HepG2 (cell line): ENCODE data around the gene ANKRD17. TPM values are rescaled to one million over a fixed set of nuclear protein-coding genes. Genes with fewer than 3 reads are reported as not detected.

Source experiments
- ATAC-seq: fragments of 200-7000 bp; cut with Tn5 transposase; 3 replicates; pipeline ENCODE4 v1.9.1; 2020; ENCODE audit warnings: mild to moderate bottlenecking, moderate library complexity
- BruUV-seq: library from RNA; stranded (reverse); fragments of 400-500 nt; replicated peaks from 2 replicates; lab custom pipeline; 2021; lab: Mats Ljungman, UMichigan
- CTCF ChIA-PET: fragments of 300-600 bp; formaldehyde crosslinking; extraction: SDS; loops from one replicate; lab custom pipeline; 2021; ENCODE audit warnings: low total read pairs, inconsistent platforms, low intra/inter-chr PET ratio; lab: Yijun Ruan, JAX
- POLR2A ChIA-PET: fragments of 350-600 bp; sonication (Branson Sonifier 250); formaldehyde crosslinking; loops from one replicate; lab custom pipeline; 2020; ENCODE audit warnings: antibody characterized with exemption, inconsistent platforms; lab: Yijun Ruan, JAX
- DNase-seq: peaks from one replicate; pipeline ENCODE4 v3.0.0-alpha.2; 2015; ENCODE audit warnings: low spot score
- FAIRE-seq: peaks from 3 replicates; lab custom pipeline; 2011; peaks lifted over from hg19 to GRCh38; lab: Jason Lieb, UNC
- H2AFZ ChIP-seq: one replicate; pipeline ENCODE4 v1.6.1; 2011; ENCODE audit warnings: low read length, inconsistent platforms
- H3K27ac ChIP-seq: fragments of 300-600 bp; 3 replicates; pipeline ENCODE4 v1.8.0; 2011; ENCODE audit warnings: mixed run types, mild to moderate bottlenecking, mixed read lengths, low read length, inconsistent platforms; ENCODE audit not compliant: insufficient read depth; ENCODE audit errors: extremely low read length
- H3K27me3 ChIP-seq, 2 experiments: fragments of 200-600 bp in 1 of 2; 2 replicates in 1 of 2; 3 replicates in 1 of 2; pipeline versions ENCODE4 v1.6.0 to v1.8.0; 2011; ENCODE audit warnings: low read length in 2 of 2, mild to moderate bottlenecking in 2 of 2, moderate library complexity in 2 of 2, inconsistent platforms in 1 of 2; ENCODE audit not compliant: insufficient read depth in 2 of 2, control insufficient read depth in 1 of 2
- H3K36me3 ChIP-seq, 2 experiments: fragments of 200-600 bp in 1 of 2; replicated peaks in 1 of 2; 2 replicates in 1 of 2; 3 replicates in 1 of 2; pipeline versions ENCODE4 v1.5.1 to v1.8.0; 2011; ENCODE audit warnings: low read length in 2 of 2, inconsistent platforms in 1 of 2; ENCODE audit not compliant: insufficient read depth in 2 of 2, control insufficient read depth in 1 of 2
- H3K4me1 ChIP-seq: 2 replicates; pipeline ENCODE4 v1.5.1; 2012; ENCODE audit warnings: low read length, inconsistent platforms; ENCODE audit not compliant: insufficient read depth
- H3K4me2 ChIP-seq: 2 replicates; pipeline ENCODE4 v1.6.0; 2011; ENCODE audit warnings: low read depth, low read length, inconsistent platforms
- H3K4me3 ChIP-seq, 3 experiments: fragments of 200-600 bp in 1 of 3; sonication (generic), shearing (Covaris generic) in 1 of 3; replicated peaks in 1 of 3; 2 replicates each; pipeline ENCODE4 v1.5.1; 2011 to 2016; ENCODE audit warnings: low read length in 3 of 3, inconsistent platforms in 2 of 3, low read depth in 2 of 3, mild to moderate bottlenecking in 2 of 3, control low read depth in 1 of 3, mixed read lengths in 1 of 3; ENCODE audit not compliant: insufficient read depth in 1 of 3
- H3K79me2 ChIP-seq: one replicate; pipeline ENCODE4 v1.6.1; 2011; ENCODE audit warnings: low read length, inconsistent platforms; ENCODE audit not compliant: insufficient read depth
- H3K9ac ChIP-seq: 2 replicates; pipeline ENCODE4 v1.6.0; 2011; ENCODE audit warnings: mild to moderate bottlenecking, low read depth, low read length, inconsistent platforms; ENCODE audit not compliant: insufficient read depth
- H3K9me3 ChIP-seq: 2 replicates; pipeline ENCODE4 v1.5.1; 2012; ENCODE audit warnings: mild to moderate bottlenecking, low read length
- H4K20me1 ChIP-seq: 2 replicates; pipeline ENCODE4 v1.6.0; 2011; ENCODE audit warnings: inconsistent platforms, mild to moderate bottlenecking, low read length, moderate library complexity; ENCODE audit not compliant: insufficient read depth
- CTCF ChIP-seq: sonication (generic); formaldehyde crosslinking; IDR thresholded peaks from 2 replicates; pipeline ENCODE4 v1.5.0; 2020; ENCODE audit warnings: mild to moderate bottlenecking, missing genetic modification reagents, moderate library complexity
- FOXP1 ChIP-seq, 2 experiments: fragments of 450-650 bp in 1 of 2; IDR thresholded peaks; 2 replicates each; pipeline ENCODE4 v1.6.1; 2017 to 2018; ENCODE audit warnings: antibody characterized with exemption in 1 of 2
- MEIS2 ChIP-seq: sonication (generic); formaldehyde crosslinking; IDR thresholded peaks from 2 replicates; pipeline ENCODE4 v1.9.0; 2021; ENCODE audit warnings: mild to moderate bottlenecking, missing genetic modification reagents
- ZNF761 ChIP-seq: sonication (generic); formaldehyde crosslinking; conservative IDR thresholded peaks from 2 replicates; pipeline ENCODE4 v1.4.0; 2020; ENCODE audit warnings: mild to moderate bottlenecking, missing genetic modification reagents
- WGBS: methylation state at CpG from one replicate; pipeline ENCODE4 v1.1.6; 2017; ENCODE audit warnings: low lambda C conversion rate; 5-methylcytosine and 5-hydroxymethylcytosine counted together
- in situ Hi-C: cut with HindIII; loops from 2 replicates; pipeline ENCODE4 v1.10.0; 2017; ENCODE audit warnings: low pct_unique_long_range_greater_than_20kb; ENCODE audit not compliant: extremely low pct_ligation_motif_present
- intact Hi-C: fragments of 100-400 bp; cut with micrococcal nuclease; formaldehyde crosslinking; loops from one replicate; pipeline ENCODE4 v1.10.0; 2022; ENCODE audit not compliant: unreplicated experiment
- polyA plus RNA-seq, 8 experiments: library from polyadenylated mRNA; depleted of rRNA in 3 of 8; stranded (reverse) in 7 of 8; unstranded in 1 of 8; fragments of >200 nt; fragmentation: Illumina TruSeq in 4 of 8; extraction: Trizol in 4 of 8; gene quantifications; 2 replicates each; pipeline versions ENCODE4 v1.2.1 to v1.2.3, GENCODE V29; 2011 to 2016; ENCODE audit warnings: low read depth in 4 of 8, missing spikeins in 1 of 8, mixed read lengths in 1 of 8; ENCODE audit not compliant: insufficient read depth in 1 of 8
- total RNA-seq, 5 experiments: library from RNA; depleted of rRNA; stranded (reverse); fragments of >200 nt; fragmentation: Illumina TruSeq; extraction: Trizol; gene quantifications; 2 replicates each; pipeline ENCODE4 v1.2.3, GENCODE V29; 2016; ENCODE audit warnings: low read depth in 1 of 5

ANKRD17 gene
- total and polyA plus RNA-seq, 2 of the 13 experiments (the other 11 are each of a cell fraction or from before 2014, with no cell fraction given), result 55.7 to 61.1 TPM

DNA sequence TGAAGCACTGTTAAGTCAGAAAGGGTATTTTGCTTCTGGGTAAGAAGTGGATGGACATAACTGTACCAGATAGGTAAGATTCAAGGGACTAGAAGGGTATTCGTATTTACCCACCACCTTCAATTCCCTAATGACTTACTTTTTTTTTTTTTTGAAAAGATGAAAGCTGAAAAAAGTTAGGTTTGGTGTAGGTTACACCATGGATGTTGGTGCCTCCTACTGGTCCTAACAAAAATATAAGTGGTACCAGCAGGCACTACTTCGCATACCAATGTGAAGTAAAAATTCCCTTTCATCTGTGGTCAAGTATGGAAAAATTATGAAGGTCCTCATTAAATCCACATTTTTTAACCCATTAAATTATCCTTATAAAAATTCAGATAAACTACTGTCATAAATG is 7.2 kb downstream of the ANKRD17 start:
- CTCF ChIA-PET, result no interaction called here
- no peak overlapping the region for H3K9ac ChIP-seq
- peaks cover 91% of the 10 kb centered on the region for H4K20me1 ChIP-seq
- no peak overlapping the region for H3K4me3 ChIP-seq
- WGBS, result 98% methylated on average over 2 of the region's 2 CpGs
- no peak overlapping the region for H3K4me2 ChIP-seq
- H3K4me1 ChIP-seq, result peaks cover 64% of the 10 kb centered on the region
- no peaks in the 10 kb centered on the region; a peak in 1 of 5 replicates for H3K27me3 ChIP-seq
- no peak overlapping the region for H2AFZ ChIP-seq
- no peak overlapping the region for H3K27ac ChIP-seq
- no peak for FAIRE-seq
- in situ Hi-C loops, result loop anchor here (10.0 kb wide), 1 partner anchor 127 kb away; no protein-coding TSS in a partner anchor
- DNase-seq, result no peak
- no peaks in the 10 kb centered on the region for H3K9me3 ChIP-seq
- ATAC-seq, result peak; percentile 61
- no TSS peak for BruUV-seq
- peaks cover 2 to 37% of the 10 kb centered on the region in 2 experiments; a peak in 4 of 5 replicates for H3K36me3 ChIP-seq
- TF ChIP-seq ZNF761 (CRISPR knock-in tag) (no peak), CTCF (CRISPR knock-in tag) (peak; percentile 30; the same call in 1 of the 2 replicates)
- POLR2A ChIA-PET, result interaction anchor here (1.1 kb wide), 1 partner anchor 8 kb away, joined by 5 read pairs; the partner anchor contains the start of gene ANKRD17
- intact Hi-C loops, result loop anchor here (10.0 kb wide), 1 partner anchor 183 kb away; the partner anchor contains the start of gene AFP
- peaks cover 100% of the 10 kb centered on the region for H3K79me2 ChIP-seq

- Histone ChIP-seq H3K4me1 (peaks cover 64% of the 10 kb centered on the region), H3K27me3 (no peaks in the 10 kb centered on the region; a peak in 1 of 5 replicates), H2AFZ (no peak overlapping the region), H3K9ac (no peak overlapping the region), H3K79me2 (peaks cover 100% of the 10 kb centered on the region), H3K36me3 (peaks cover 2 to 37% of the 10 kb centered on the region in 2 experiments; a peak in 4 of 5 replicates), H3K27ac (no peak overlapping the region), H3K4me3 (no peak overlapping the region), H4K20me1 (peaks cover 91% of the 10 kb centered on the region), H3K4me2 (no peak overlapping the region), H3K9me3 (no peaks in the 10 kb centered on the region)
- FAIRE-seq (no peak), DNase-seq (no peak), ATAC-seq (no peak)
- POLR2A ChIA-PET, result interaction anchor here (1.1 kb wide), 1 partner anchor 9 kb away, joined by 5 read pairs; the partner anchor contains the start of gene ANKRD17
- WGBS, result 97% methylated on average over 9 of the region's 9 CpGs
- no TSS peak for BruUV-seq
- in situ Hi-C loops (loop anchor here (10.0 kb wide), 1 partner anchor 126 kb away; no protein-coding TSS in a partner anchor), intact Hi-C loops (loop anchor here (10.0 kb wide), 1 partner anchor 184 kb away; the partner anchor contains the start of gene AFP)
- CTCF ChIA-PET, result no interaction called here
- TF ChIP-seq MEIS2 (no peak), FOXP1 (IDR thresholded peaks at IDR 0.05) (0 out of 2 replicates have a peak, but pooled peaks have one; percentile 47), FOXP1 (CRISPR knock-in tag; IDR thresholded peaks at IDR 0.05) (no peak)
Measured at GRCh38 chr4:73250642-73251041, 8.0 kb downstream of the ANKRD17 start.
